ENCODE measurements around the gene SLC39A12.

Gene SLC39A12

GRCh38 chr10:17918187-17918903 is 33.4 kb upstream of the SLC39A12 start:
- TF ChIP-seq POLR2AphosphoS5 (IDR thresholded peaks at IDR 0.05; ENCODE audit: low read depth, low read length) (no peak), FOXP2 (optimal IDR thresholded peaks at IDR 0.05; ENCODE audit: borderline replicate concordance, extremely low read depth, extremely low read length, insufficient read depth) (no peak), SIN3A (IDR thresholded peaks at IDR 0.05; ENCODE audit: borderline replicate concordance, insufficient read depth, low read length) (no peak), TAF1 (IDR thresholded peaks at IDR 0.05; ENCODE audit: borderline replicate concordance, insufficient read depth, low read length) (no peak), REST (IDR thresholded peaks at IDR 0.05; ENCODE audit: insufficient read depth in 1 of 2, low read depth in 2 of 2, low read length in 2 of 2) (no peak)

- TF ChIP-seq POLR2AphosphoS5 (IDR thresholded peaks at IDR 0.05; ENCODE audit: low read depth, low read length) (no peak), TAF1 (IDR thresholded peaks at IDR 0.05; ENCODE audit: borderline replicate concordance, insufficient read depth, low read length) (no peak), FOXP2 (optimal IDR thresholded peaks at IDR 0.05; ENCODE audit: borderline replicate concordance, extremely low read depth, extremely low read length, insufficient read depth) (no peak), REST (IDR thresholded peaks at IDR 0.05; ENCODE audit: insufficient read depth in 1 of 2, low read depth in 2 of 2, low read length in 2 of 2) (no peak), SIN3A (IDR thresholded peaks at IDR 0.05; ENCODE audit: borderline replicate concordance, insufficient read depth, low read length) (no peak)
These were observed 30.3 kb upstream of the SLC39A12 start for GRCh38 chr10:17921378-17921777.

DNA sequence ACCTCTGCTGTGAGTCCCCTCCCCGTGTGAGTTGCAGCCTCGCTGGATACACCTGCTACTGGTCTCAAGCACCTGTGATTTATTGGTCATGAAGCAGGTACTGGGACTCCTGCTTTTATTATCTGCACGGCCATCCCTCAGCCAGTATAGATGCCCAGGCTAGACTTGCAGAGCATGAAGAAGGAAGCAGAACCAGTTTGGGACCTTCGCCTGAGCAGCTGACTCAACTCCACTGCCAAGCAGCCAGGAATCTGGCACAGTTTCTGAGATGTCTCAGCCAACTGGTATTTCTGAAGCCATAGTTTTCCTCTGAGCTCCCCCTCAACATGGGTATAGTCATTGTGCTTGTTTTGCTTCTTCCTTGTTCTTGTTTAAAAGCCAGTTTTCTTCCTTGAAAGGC is 28.0 kb upstream of the SLC39A12 start:
- TF ChIP-seq FOXP2 (optimal IDR thresholded peaks at IDR 0.05; ENCODE audit: borderline replicate concordance, extremely low read depth, extremely low read length, insufficient read depth) = no peak
- no peak for TF ChIP-seq TAF1 (IDR thresholded peaks at IDR 0.05; ENCODE audit: borderline replicate concordance, insufficient read depth, low read length)
- TF ChIP-seq REST (IDR thresholded peaks at IDR 0.05; ENCODE audit: insufficient read depth in 1 of 2, low read depth in 2 of 2, low read length in 2 of 2) = no peak
- no peak for TF ChIP-seq POLR2AphosphoS5 (IDR thresholded peaks at IDR 0.05; ENCODE audit: low read depth, low read length)
- TF ChIP-seq SIN3A (IDR thresholded peaks at IDR 0.05; ENCODE audit: borderline replicate concordance, insufficient read depth, low read length) = no peak

DNA sequence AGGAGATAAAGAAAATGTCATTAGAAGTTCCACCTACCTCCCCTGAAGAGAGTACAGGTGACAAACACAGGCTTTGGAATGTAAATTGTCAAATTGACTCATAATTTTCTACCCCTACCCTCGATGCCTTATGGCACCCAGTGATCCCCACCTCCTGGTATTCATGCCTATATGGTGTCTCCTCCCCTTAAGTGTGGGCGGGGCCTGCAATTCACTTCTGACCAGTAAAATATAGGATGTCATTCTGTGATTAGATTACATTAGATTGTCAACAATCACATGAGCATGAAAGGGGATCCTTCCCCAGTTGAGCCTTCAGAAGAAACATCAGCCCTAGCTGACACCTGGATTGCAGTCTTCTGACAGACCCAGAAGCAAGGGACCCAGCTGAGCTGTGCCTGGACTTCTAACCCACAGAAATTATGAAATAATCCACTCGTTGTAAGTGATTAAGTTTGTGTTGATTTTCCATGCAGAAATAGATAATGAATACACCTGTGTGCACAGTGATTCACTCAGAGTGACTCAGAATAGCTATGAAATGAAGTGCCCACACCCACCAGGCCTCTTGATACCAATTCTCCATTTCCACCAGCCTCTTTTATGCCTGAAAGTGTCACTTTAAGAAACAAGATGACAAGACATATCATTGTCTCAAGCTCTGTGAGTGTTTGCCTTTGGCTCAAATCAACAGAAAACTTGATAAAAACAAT is 8.5 kb upstream of the SLC39A12 start:
- TF ChIP-seq POLR2AphosphoS5 (IDR thresholded peaks at IDR 0.05; ENCODE audit: low read depth, low read length) = no peak

- TF ChIP-seq FOXP2 (optimal IDR thresholded peaks at IDR 0.05; ENCODE audit: borderline replicate concordance, extremely low read depth, extremely low read length, insufficient read depth) (no peak), SIN3A (IDR thresholded peaks at IDR 0.05; ENCODE audit: borderline replicate concordance, insufficient read depth, low read length) (no peak), POLR2AphosphoS5 (IDR thresholded peaks at IDR 0.05; ENCODE audit: low read depth, low read length) (no peak), REST (IDR thresholded peaks at IDR 0.05; ENCODE audit: insufficient read depth in 1 of 2, low read depth in 2 of 2, low read length in 2 of 2) (no peak), TAF1 (IDR thresholded peaks at IDR 0.05; ENCODE audit: borderline replicate concordance, insufficient read depth, low read length) (no peak)
These were observed 992 bp upstream of the SLC39A12 start for GRCh38 chr10:17950726-17951125.
